ENCODE results near the gene CORO1C.
"Not testable (repeated sequence)": the region's sequence is repeated elsewhere in the genome, so short reads cannot be mapped to it uniquely, and the experiment has no call there.

The CORO1C gene

DNA sequence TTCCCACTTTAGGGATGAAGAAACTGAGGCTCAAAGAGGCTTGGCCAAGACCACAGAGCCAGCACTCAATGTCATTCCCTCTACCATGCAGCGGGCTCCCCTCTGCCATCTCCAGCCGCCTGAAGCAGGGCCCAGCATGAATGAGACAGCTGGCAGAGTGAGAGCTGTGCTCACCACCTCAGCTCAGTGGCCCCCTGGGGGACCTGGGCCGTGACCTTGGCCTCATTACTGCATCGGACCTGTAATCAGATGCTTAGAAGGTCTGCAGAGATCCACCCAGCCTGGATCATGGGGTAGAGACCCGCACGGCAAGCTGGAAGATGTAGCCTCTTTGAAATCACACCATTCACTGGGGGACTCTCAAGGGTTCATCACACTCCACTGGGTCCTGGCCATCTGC lies 22.7 kb upstream of the CORO1C start:
- no peak for DNase-seq (ENCODE audit: low read depth)

DNA sequence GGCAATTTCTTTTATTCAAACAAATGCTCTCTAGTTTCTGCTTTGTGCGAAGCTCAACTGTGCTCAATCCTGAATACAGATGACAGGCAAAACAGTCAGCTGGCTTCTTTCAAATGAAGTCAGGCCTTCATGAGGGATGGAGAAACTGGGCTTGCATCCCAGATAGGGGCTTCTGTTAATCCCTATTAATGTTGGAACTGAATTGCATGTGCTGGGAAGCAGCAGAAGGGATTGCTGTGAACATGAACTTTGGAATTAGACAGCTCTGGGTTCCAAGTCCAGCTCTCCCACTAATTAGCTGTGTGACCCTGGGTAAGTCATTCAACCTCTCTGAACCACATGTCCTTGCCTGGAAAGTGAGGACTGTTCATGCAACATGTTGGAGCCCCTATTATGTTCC lies 21.1 kb upstream of the CORO1C start:
- DNase-seq (ENCODE audit: low read depth): no peak

DNA sequence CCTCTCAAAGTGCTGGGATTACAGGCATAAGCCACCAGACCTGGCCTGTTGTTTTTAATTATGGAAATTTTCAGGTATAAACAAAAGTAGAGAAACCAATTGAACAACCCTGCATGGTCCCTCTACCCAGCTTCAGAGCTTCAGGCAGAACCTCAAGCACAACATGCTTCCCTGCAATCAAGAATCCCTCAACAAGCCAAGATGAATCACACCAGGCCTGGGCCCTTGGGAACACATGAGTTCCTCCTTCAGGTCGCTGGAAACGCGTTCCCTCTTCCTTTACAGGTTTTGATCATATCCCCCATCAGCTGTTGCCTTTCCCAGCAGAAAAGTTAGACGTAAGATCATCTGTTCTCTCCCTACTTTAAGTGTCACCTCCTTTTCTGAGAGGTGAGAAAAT lies 20.5 kb upstream of the CORO1C start:
- DNase-seq (ENCODE audit: low read depth): no peak

DNA sequence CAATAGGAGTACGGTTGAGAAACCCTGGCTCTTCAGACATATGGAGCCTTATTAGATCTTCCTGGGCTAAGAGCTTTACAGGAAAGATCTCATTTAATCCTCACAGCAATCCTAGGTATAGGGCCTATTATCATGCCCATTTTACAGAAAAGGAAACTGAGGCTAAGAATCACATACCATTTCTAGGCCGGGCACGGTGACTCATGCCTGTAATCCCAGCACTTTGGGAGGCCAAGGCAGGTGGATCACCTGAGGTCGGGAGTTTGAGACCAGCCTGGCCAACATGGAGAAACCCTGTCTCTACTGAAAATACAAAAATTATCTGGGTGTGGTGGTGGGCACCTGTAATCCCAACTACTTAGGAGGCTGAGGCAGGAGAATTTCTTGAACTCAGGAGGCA lies 19.7 kb upstream of the CORO1C start:
- not testable (repeated sequence) for DNase-seq (ENCODE audit: low read depth)

DNA sequence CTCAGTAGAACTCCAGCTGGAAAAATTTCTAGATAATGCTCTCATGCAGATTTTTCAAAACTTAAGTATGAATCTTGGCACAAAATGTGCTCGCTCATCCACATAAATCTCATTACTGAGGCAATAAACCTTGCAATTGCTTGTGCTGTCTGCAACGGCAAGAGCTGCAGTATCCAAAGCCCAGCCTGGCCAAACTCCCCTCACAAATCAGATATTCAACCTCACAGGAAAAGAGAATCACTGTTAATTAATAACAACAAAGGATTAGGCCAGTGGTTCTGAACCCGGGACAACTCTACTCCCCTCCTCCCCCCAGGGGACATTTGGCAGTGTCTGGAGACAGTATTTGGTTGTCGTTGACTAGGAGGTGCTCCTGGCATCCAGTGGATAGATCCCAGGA lies 19.2 kb upstream of the CORO1C start:
- DNase-seq (ENCODE audit: low read depth): no peak

DNA sequence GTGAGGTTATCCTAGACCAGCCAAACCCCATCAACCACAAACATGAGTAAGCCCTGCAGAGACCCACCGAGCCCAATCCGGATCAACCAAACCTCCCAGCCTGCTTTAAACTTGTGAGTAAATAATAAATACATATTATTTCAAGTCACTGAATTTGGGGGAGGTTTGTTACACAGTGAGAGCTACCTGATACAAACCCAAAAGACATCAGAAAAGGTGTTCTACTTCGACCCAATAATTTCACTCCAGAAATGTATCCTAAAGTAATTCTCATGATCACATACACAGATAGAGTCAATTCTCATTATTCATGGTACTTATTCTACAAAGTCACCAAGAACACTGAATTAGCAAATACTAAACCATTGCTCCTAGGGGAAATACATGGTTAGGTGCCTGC lies 16.2 kb upstream of the CORO1C start:
- no peak for DNase-seq (ENCODE audit: low read depth)

DNA sequence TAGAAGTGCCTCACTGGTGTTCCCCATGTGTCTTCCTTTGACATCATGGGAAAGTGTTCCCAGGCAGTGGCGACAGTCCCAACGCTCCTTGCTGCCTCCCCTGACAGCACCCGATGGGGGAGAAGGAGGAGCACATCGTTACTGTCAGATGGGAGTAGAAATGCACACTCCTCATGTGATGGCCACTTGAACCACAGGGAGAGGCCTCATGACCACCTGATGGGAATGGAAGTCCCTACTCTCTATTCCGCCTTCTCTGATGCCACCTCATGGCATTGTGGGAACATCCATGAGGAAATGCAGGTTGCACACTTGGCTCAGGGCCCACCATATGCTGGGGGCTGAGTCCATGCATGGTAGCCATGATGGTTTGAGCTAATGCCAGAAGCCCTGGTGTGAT lies 14.3 kb upstream of the CORO1C start:
- DNase-seq (ENCODE audit: low read depth): no peak

DNA sequence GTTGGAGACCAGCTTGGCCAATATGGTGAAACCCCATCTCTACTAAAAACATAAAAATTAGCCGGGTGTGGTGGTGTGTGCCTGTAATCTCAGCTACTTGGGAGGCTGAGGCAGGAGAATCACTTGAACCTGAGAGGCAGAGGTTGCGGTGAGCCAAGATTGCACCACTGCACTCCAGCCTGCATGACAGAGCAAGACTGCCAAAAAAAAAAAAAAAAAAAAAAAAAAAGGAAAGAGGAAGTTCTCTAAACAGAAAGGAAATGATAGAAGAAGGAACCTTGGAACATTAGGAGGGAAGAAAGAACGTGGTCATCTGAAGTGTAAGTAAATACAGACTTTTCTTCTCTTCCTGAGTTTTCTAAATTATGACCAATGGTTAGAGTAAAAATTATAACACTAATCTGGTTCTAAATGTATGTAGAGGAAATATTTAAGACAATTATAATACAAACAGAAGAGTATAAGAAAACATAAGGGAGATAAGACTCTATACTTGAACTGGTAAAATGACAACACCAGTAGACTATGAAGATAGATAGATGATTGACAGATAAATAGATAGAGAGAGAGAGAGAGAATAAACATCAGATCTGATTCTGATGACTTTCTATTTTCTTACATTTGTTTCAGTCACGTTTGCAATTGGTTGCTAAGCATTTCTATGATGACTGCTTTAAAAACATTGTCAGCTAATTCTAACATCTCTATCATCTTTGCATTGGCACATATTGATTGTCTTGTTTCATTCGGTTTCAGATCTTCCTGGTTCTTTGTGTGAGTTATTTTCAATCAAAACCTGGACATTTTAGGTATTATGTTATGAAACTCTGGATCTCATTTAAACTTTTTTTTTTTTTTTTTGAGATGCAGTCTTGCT lies 12.9 kb upstream of the CORO1C start:
- no peak for DNase-seq (ENCODE audit: low read depth)

DNA sequence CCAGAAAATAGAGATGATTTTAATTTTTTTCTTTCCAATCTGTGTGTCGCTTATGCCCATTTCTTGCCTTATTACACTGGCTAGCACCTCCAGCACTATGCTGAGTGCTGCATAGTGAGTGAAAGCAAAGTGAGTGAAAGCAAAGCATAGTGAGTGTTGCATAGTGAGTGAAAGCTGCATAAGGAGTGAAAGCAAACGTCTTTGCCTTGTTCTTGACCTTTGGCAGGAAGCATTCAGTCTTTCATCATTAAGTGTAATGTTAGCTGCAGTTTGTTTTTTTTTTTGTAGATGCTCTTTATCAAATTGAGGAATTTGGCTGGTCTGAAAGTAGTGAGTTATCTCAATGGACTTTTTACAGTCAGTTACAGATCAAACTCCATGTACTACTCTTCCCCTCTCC lies 6.9 kb upstream of the CORO1C start:
- DNase-seq (ENCODE audit: low read depth): no peak

DNA sequence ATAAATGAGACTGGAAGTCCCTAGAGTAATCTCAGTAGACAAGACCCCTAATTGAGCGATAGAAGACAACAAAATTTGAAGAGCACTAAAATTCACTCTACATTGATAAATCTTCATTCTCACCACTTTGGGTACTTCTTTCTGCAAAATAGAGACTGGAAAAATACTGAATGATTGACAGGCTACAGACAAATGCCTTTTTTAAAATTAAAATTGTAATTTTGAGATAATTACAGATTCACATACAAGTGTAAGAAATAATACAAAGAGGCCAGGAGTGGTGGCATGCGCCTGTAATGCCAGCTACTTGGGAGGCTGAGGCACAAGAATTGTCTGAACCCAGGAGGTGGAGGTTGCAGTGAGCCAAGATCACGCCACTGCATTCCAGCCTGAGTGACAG lies 4.5 kb upstream of the CORO1C start:
- DNase-seq (ENCODE audit: low read depth): no peak

DNA sequence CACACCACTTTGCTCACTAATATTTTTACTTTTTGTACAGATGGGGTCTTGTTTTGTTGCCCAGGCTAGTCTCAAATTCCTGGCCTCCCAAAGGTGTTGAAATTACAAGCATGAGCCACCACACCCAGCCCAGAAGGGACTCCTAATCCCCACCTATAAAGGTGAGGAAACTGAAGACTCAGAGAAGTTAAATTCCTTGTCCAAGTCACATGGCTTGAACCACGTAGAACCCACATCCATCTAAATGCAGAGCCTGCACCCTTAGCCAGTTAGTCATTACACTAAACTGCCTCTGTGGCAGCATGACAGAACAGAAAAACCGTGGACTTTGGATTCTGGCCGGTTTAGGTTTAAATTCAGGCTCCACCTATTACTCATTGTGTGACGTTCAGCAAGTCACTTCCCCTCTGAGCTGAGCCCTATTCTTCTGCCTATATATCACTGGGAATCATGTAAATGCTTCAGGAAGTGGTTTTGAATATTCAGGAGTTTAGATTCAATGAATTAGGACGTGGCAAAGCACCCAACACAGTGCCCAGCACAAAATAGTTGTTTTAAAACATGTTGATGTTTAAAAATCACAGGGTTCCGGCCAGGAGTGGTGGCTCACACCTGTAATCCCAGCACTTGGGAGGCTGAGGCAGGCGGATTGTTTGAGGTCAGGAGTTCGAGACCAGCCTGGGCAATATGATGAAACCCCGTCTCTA lies 3.0 kb upstream of the CORO1C start:
- DNase-seq (ENCODE audit: low read depth): no peak

DNA sequence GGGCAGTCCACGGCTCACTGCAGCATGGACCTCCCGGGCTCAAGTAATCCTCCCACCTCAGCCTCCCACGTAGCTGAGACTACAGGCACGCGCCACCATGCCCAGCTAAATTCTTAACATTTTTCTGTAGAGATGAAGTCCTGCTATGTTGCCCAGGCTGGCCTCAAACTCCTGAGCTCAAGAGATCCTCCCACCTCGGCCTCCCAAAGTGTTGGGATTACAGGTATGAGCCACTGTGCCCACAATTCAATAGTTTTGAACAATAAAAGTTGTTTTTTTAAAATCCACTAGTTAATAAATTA lies 1.9 kb upstream of the CORO1C start:
- DNase-seq (ENCODE audit: low read depth): not testable (repeated sequence)

DNA sequence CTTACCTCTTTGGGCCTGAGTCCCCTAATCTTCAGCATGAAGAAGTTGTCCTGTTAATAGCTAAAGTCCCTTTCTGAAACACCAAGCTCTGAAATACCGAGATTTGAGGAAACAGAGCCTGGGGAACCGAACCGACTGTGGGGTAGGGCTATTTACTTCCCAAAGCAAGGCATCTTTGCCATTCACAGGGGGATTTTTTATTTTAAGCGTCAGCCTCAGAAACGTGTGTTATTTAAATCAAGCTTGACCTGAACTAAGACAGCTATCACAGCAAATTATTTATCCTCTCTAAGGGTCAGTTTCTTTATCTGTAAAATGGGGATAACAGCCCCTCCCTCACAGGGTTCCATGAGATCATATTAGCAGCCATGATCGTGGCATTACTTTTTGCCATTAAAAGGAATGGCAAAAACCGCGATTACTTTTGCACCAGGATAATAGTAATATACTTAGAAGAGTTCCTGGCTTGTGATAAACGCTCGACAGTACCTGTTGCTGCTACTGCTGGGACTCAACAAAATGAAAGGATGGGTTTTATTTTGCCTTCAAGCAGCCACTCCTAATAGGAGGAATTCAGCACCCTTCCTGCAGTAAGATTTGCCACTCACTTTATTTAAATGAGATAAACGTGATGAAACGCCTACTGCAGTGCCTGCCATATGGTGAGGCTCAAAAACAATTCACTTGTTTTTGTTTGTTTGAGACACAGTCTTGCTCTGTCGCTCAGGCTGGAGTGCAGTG lies 1.3 kb upstream of the CORO1C start:
- no peak for DNase-seq (ENCODE audit: low read depth)

DNA sequence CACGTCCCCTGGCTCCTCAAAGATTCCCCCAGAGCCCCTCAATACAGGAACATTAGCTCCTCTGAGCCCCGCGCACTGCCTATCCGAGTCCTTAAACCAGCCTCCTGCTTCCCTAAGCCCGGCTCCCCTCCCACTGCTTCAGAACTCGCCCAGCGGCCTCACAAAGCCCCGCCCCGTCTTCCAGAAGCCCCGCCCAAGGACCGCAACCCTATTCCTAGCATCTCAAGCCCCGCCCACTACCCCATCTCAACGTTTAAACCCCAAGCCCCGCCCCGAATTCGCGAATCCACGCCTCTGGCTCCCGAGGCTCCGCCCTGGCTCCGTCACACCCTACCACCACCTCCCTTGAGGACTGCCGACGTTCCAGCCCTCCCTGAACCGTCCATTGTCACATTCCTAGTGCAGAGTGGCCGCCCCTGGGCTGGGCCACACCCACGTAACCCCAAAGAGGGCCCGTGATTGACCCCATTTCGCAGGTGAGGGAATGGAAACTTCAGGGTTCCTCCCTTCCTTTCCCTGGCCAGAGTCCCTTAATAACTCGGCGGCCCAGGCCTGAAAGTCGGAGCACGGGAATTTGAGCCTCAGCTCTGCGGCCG lies 646 bp upstream of the CORO1C start:
- peak; percentile 94 for DNase-seq (ENCODE audit: low read depth)

DNA sequence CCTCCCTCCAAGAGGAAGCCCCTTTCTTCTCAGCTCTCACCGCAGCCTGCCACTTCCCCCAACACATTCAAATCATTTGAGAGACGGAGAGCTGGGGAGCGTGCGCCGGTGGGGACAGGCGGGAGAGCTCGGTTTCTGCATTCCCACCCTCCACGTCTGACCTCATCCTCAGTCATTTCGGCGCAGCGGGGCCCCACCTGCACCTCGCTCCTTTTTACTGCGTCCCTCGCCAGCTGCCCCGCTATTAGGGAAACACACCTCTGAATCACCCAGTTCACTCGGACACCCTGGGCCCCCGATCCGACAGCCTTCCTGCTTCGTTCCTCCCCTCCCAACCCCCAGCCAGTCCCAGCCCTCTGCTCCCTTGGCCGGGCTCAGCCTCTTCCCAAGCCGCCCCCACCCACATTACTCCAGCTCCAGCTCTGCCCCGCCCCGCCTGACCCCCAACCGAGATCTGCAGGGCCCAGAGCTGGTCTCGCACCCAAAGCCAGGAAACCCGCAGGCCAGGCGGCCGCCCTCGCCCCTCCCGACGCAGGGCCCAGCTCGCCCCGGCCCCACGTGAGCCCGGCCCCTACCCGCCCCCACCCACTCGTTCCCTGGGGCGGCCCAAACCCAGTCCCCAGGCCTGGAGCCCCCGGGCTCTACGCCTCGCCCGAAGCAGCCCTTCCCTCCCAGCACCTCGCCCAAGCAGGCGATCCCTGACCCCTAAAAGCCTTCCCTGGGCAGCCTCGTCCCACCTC lies 783 bp downstream of the CORO1C start:
- peak; percentile 36 for DNase-seq (ENCODE audit: low read depth)

DNA sequence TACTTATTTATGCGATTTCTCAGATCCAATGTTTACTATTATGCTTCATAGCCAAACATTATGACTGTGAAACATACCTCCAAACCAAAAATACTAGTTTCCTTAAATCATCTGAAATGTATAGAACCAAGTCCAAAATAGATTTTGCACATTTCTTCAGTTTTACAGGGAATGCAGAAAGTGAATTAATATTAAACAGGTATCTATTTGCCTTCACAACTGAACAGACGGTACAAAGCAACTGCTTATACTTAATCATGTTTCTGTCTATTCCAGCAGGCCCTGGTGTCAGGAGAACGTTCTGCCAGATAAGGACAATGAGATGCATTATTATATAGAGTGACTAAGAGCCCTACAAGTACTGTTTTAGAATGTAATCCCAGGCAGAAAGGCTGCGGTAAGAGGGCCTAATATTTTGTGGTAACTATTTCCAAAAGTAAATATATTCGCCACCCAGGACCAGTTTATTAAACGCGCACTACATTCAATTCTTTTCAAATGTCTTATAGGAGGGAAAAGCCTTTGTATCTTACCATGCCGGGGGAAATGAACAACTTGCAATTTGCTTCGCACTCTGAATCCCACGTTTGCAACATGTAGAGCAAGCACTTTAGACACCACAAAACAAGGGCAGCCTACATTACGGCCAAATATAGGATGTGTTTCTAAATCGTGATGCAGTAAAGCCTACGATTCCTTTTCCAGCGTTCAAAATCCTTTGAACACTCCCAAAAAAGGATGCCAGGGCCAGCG lies 1.5 kb downstream of the CORO1C start:
- no peak for DNase-seq (ENCODE audit: low read depth)

DNA sequence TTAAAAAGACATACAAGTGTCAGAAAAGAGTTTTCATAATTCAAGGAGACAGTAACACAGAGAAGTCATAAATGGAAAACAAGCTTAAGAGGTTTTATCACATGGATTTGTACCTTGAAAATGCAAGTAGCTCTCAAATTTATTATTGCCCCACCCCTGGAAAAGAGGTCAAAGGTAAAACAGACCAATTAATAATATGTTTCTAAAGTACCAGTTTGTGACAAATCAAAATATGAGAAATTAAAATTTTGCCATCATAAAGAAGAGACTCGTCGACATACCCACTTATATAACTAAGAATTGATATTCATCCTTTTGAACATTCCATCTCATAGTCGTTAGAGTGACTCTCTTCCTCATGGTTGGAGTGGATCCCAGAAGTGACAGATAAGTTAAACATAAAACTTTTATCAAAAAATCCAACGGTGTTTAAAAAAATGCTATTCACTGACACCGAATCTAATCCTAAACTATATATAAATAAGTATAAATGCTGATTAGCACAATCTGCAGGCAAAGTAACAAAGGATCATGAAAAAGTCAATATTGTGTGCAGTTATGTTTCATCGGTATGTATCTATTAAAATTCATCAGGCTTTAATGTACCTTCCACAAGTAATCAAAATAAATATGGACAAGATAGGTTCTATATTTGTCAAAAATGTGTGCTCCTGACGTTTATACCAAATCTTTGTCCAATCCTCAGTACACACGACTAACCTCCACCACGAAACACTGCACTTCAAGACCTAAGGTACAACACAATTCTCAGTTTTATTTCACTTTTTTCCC lies 2.3 kb downstream of the CORO1C start:
- DNase-seq (ENCODE audit: low read depth): no peak

DNA sequence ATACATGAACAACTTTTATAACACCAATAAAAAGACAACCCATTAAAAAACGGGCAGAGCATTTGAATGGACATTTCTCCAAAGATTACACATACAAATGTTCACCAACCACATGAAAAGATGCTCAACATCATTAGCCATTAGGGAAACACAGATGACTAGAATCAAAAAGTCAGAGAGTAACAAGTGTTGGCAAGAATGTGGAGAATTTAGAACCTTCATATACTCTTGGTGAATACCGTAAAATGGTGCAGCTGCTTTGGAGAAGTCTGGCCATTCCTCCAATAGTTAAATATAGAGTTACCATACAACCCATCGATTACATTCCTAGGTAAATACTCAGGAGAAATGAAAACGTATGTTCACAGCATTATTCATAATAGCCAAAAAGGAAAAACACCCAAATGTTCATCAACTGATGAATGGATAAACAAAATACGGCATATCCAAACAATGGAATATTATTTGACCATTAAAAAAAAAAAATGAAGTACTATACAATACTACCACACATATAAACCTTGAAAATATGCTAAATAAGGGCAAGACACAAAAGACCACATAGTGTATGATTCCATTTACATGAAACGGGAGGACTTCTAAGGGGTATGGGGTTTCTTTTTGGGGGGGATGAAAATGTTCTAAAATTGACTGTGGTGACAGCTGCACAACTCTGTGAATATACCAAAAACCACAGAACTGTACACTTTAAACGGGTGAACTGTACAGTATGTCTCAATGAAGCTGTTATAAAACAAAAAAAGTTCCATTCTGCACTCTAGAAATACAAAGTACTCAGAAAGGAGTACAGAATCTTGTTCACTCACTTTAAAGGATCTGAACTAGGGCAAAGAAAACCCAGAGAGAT lies 3.2 kb downstream of the CORO1C start:
- no peak for DNase-seq (ENCODE audit: low read depth)

DNA sequence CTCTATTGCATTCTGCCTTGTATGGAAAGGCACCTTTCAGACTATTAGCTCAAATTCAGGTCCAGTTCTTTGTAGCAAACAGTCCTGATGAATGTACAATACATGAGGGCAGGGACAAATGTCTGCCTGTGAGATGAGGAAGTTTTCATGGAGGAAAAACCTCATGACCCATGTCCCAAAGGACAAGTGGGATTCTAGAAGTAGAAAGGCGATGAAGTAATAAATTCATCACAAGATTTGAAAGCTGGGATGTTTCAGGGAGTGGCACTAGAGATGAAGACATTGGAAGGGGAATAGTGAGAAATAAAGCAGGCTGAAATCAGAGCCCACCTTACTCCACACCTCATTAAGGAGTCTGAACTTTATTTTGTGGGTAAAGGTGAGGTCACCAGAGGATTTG lies 4.2 kb downstream of the CORO1C start:
- no peak for DNase-seq (ENCODE audit: low read depth)

DNA sequence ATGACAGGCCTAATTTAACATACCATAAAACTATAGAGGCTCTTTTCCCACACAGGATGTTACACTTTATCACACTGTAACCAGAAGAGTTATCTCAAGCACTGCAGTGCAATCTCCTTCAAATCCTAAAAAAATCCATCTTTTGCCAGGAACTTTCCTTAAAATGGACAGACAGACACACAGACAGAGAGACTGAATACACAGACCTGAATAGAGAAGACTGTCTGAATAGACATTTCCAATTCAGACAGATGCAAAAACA lies 6.5 kb downstream of the CORO1C start:
- DNase-seq (ENCODE audit: low read depth): no peak
